ENCODE data around the gene PDIK1L. TPM values are rescaled to one million over a fixed set of nuclear protein-coding genes. Genes with fewer than 3 reads are reported as not detected.
A peak's percentile ranks its signal among the peaks of the same experiment; 100 is the strongest.
"Not testable (repeated sequence)": the region's sequence is repeated elsewhere in the genome, so short reads cannot be mapped to it uniquely, and the experiment has no call there.

Gene PDIK1L
- total and polyA plus RNA-seq, 4 experiments from 2014 or later = 5.5 to 25.0 (median 14.4) TPM

GRCh38 chr1:26092422-26092821, 19.2 kb upstream of the PDIK1L start:
- no peaks in the 10 kb centered on the region for H3K9me3 ChIP-seq (ENCODE audit: control insufficient read depth in 1 of 2, low read length in 2 of 2)
- Mint-ChIP-seq H3K4me3 (no peak overlapping the region), H3K4me1 (no peaks in the 10 kb centered on the region), H3K27ac (no peak overlapping the region), H3K27me3 (peaks cover 12 to 23% of the 10 kb centered on the region in 2 donors), H3K9me3 (peaks cover 0 to 2% (median 0%) of the 10 kb centered on the region in 8 donors), H3K36me3 (no peaks in the 10 kb centered on the region)
- DNase-seq = no peak
- H3K4me3 ChIP-seq (ENCODE audit: low read length in 2 of 2) = no peak overlapping the region
- no peaks in the 10 kb centered on the region for H3K36me3 ChIP-seq (ENCODE audit: insufficient read depth, low read length)
- H3K27me3 ChIP-seq (ENCODE audit: insufficient read depth, low read length) = no peaks in the 10 kb centered on the region
- intact Hi-C loops (cut with micrococcal nuclease) = no loop called here
- ChIA-PET CTCF (ENCODE audit: partially characterized antibody) (no interaction called here), POLR2A (ENCODE audit: partially characterized antibody) (no interaction called here)
- no peaks in the 10 kb centered on the region for H3K4me1 ChIP-seq (ENCODE audit: insufficient read depth, low read length)
- no peak overlapping the region for H3K27ac ChIP-seq (ENCODE audit: low read depth, low read length)

GRCh38 chr1:26093569-26093968, 18.1 kb upstream of the PDIK1L start:
- intact Hi-C loops (cut with micrococcal nuclease); H3K4me1 Mint-ChIP-seq: not testable (repeated sequence)

GRCh38 chr1:26094076-26094669, 17.5 kb upstream of the PDIK1L start:
- Mint-ChIP-seq H3K27me3 (peaks cover 12 to 20% of the 10 kb centered on the region in 2 donors), H3K4me3 (no peak overlapping the region), H3K4me1 (no peaks in the 10 kb centered on the region), H3K27ac (peak overlapping the region in 1 of 7 donors; percentile 10), H3K36me3 (no peaks in the 10 kb centered on the region), H3K9me3 (no peaks in the 10 kb centered on the region)
- Histone ChIP-seq H3K36me3 (ENCODE audit: insufficient read depth, low read length) (no peaks in the 10 kb centered on the region), H3K4me3 (ENCODE audit: low read length in 2 of 2) (no peak overlapping the region), H3K9me3 (ENCODE audit: control insufficient read depth in 1 of 2, low read length in 2 of 2) (no peaks in the 10 kb centered on the region), H3K27me3 (ENCODE audit: insufficient read depth, low read length) (no peaks in the 10 kb centered on the region), H3K27ac (ENCODE audit: low read depth, low read length) (no peak overlapping the region), H3K4me1 (ENCODE audit: insufficient read depth, low read length) (no peaks in the 10 kb centered on the region)
- intact Hi-C loops (cut with micrococcal nuclease) = no loop called here
- ChIA-PET CTCF (ENCODE audit: partially characterized antibody) (no interaction called here), POLR2A (ENCODE audit: partially characterized antibody) (no interaction called here)
- DNase-seq = no peak

More at GRCh38 chr1:26093569-26093968, 18.1 kb upstream of the PDIK1L start:
- H3K27ac Mint-ChIP-seq; H3K27me3 ChIP-seq (ENCODE audit: insufficient read depth, low read length); H3K9me3 Mint-ChIP-seq; H3K36me3 ChIP-seq (ENCODE audit: insufficient read depth, low read length); CTCF ChIA-PET (ENCODE audit: partially characterized antibody); H3K36me3 Mint-ChIP-seq; H3K9me3 ChIP-seq (ENCODE audit: control insufficient read depth in 1 of 2, low read length in 2 of 2); H3K4me3 ChIP-seq (ENCODE audit: low read length in 2 of 2); POLR2A ChIA-PET (ENCODE audit: partially characterized antibody); H3K27ac ChIP-seq (ENCODE audit: low read depth, low read length); H3K4me1 ChIP-seq (ENCODE audit: insufficient read depth, low read length); H3K4me3 Mint-ChIP-seq; DNase-seq: not testable (repeated sequence)
- H3K27me3 Mint-ChIP-seq = peaks cover 12 to 23% of the 10 kb centered on the region in 2 donors

- DNase-seq = no peak
- no peaks in the 10 kb centered on the region for H3K4me1 ChIP-seq (ENCODE audit: insufficient read depth, low read length)
- peaks cover 11 to 18% of the 10 kb centered on the region in 2 donors for H3K27me3 Mint-ChIP-seq
- intact Hi-C loops (cut with micrococcal nuclease) = no loop called here
- H3K27ac Mint-ChIP-seq = no peak overlapping the region
- no peaks in the 10 kb centered on the region for H3K36me3 ChIP-seq (ENCODE audit: insufficient read depth, low read length)
- H3K27ac ChIP-seq (ENCODE audit: low read depth, low read length) = no peak overlapping the region
- no peaks in the 10 kb centered on the region for H3K9me3 ChIP-seq (ENCODE audit: control insufficient read depth in 1 of 2, low read length in 2 of 2)
- no peak overlapping the region for H3K4me3 ChIP-seq (ENCODE audit: low read length in 2 of 2)
- no peaks in the 10 kb centered on the region for H3K27me3 ChIP-seq (ENCODE audit: insufficient read depth, low read length)
- H3K9me3 Mint-ChIP-seq = no peaks in the 10 kb centered on the region
- CTCF ChIA-PET (ENCODE audit: partially characterized antibody) = no interaction called here
- H3K4me3 Mint-ChIP-seq = no peak overlapping the region
- POLR2A ChIA-PET (ENCODE audit: partially characterized antibody) = no interaction called here
- no peaks in the 10 kb centered on the region for H3K4me1 Mint-ChIP-seq
- H3K36me3 Mint-ChIP-seq = no peaks in the 10 kb centered on the region
Observed at GRCh38 chr1:26094677-26095383, 16.8 kb upstream of the PDIK1L start.

- Mint-ChIP-seq H3K27ac (no peak overlapping the region), H3K9me3 (no peaks in the 10 kb centered on the region), H3K4me1 (no peaks in the 10 kb centered on the region), H3K27me3 (peaks cover 8 to 9% of the 10 kb centered on the region in 2 donors), H3K4me3 (no peak overlapping the region), H3K36me3 (no peaks in the 10 kb centered on the region)
- ChIA-PET POLR2A (ENCODE audit: partially characterized antibody) (no interaction called here), CTCF (ENCODE audit: partially characterized antibody) (no interaction called here)
- no peaks in the 10 kb centered on the region for H3K4me1 ChIP-seq (ENCODE audit: insufficient read depth, low read length)
- no peaks in the 10 kb centered on the region for H3K9me3 ChIP-seq (ENCODE audit: control insufficient read depth in 1 of 2, low read length in 2 of 2)
- no peaks in the 10 kb centered on the region for H3K36me3 ChIP-seq (ENCODE audit: insufficient read depth, low read length)
- no peak overlapping the region for H3K4me3 ChIP-seq (ENCODE audit: low read length in 2 of 2)
- H3K27me3 ChIP-seq (ENCODE audit: insufficient read depth, low read length) = no peaks in the 10 kb centered on the region
- intact Hi-C loops (cut with micrococcal nuclease) = no loop called here
- DNase-seq = no peak
- no peak overlapping the region for H3K27ac ChIP-seq (ENCODE audit: low read depth, low read length)
Observed at GRCh38 chr1:26096471-26096870, 15.2 kb upstream of the PDIK1L start.

- Histone ChIP-seq H3K36me3 (ENCODE audit: insufficient read depth, low read length) (no peaks in the 10 kb centered on the region), H3K9me3 (ENCODE audit: control insufficient read depth in 1 of 2, low read length in 2 of 2) (no peaks in the 10 kb centered on the region), H3K4me1 (ENCODE audit: insufficient read depth, low read length) (no peaks in the 10 kb centered on the region), H3K27ac (ENCODE audit: low read depth, low read length) (no peak overlapping the region), H3K27me3 (ENCODE audit: insufficient read depth, low read length) (no peaks in the 10 kb centered on the region), H3K4me3 (ENCODE audit: low read length in 2 of 2) (no peak overlapping the region)
- Mint-ChIP-seq H3K36me3 (no peaks in the 10 kb centered on the region), H3K4me1 (no peaks in the 10 kb centered on the region), H3K27ac (no peak overlapping the region), H3K9me3 (no peaks in the 10 kb centered on the region), H3K4me3 (no peak overlapping the region), H3K27me3 (peaks cover 3 to 5% of the 10 kb centered on the region in 2 donors)
- POLR2A ChIA-PET (ENCODE audit: partially characterized antibody) = no interaction called here
- intact Hi-C loops (cut with micrococcal nuclease) = no loop called here
- CTCF ChIA-PET (ENCODE audit: partially characterized antibody) = interaction anchor here (0.8 to 1.4 kb wide), 3 partner anchors 47 to 72 kb away, joined by 3 to 5 read pairs (median 3); partner anchors contain the start of gene ZNF593
- no peak for DNase-seq
Observed at GRCh38 chr1:26097696-26098095, 13.9 kb upstream of the PDIK1L start.

GRCh38 chr1:26098602-26099001, 13.0 kb upstream of the PDIK1L start:
- H3K36me3 ChIP-seq (ENCODE audit: insufficient read depth, low read length) = no peaks in the 10 kb centered on the region
- H3K9me3 ChIP-seq (ENCODE audit: control insufficient read depth in 1 of 2, low read length in 2 of 2) = no peaks in the 10 kb centered on the region
- Mint-ChIP-seq H3K27ac (no peak overlapping the region), H3K4me3 (no peak overlapping the region), H3K36me3 (no peaks in the 10 kb centered on the region), H3K9me3 (no peaks in the 10 kb centered on the region), H3K4me1 (no peaks in the 10 kb centered on the region), H3K27me3 (peaks cover 0 to 2% of the 10 kb centered on the region in 2 donors)
- no peak overlapping the region for H3K4me3 ChIP-seq (ENCODE audit: low read length in 2 of 2)
- H3K4me1 ChIP-seq (ENCODE audit: insufficient read depth, low read length) = no peaks in the 10 kb centered on the region
- DNase-seq = no peak
- ChIA-PET POLR2A (ENCODE audit: partially characterized antibody) (no interaction called here), CTCF (ENCODE audit: partially characterized antibody) (interaction anchor here (0.9 to 1.4 kb wide), 3 partner anchors 14 to 46 kb away, joined by 3 read pairs; no protein-coding TSS in a partner anchor)
- intact Hi-C loops (cut with micrococcal nuclease) = no loop called here
- H3K27me3 ChIP-seq (ENCODE audit: insufficient read depth, low read length) = no peaks in the 10 kb centered on the region
- H3K27ac ChIP-seq (ENCODE audit: low read depth, low read length) = no peak overlapping the region
